WTC11 (cell line): ENCODE measurements around the gene STKLD1. TPM values are rescaled to one million over a fixed set of nuclear protein-coding genes. Genes with fewer than 3 reads are reported as not detected.

Source experiments
- ATAC-seq: fragments of 200-7000 bp; cut with Tn5 transposase; 2 replicates; pipeline ENCODE4 v1.10.0; 2021; ENCODE audit warnings: mild to moderate bottlenecking, moderate library complexity
- CTCF ChIA-PET: fragments of 300-600 bp; sonication (Branson Sonifier 250); formaldehyde crosslinking; loops from one replicate; lab custom pipeline; 2021; ENCODE audit warnings: antibody characterized with exemption; lab: Charles Lee
- POLR2A ChIA-PET: fragments of 350-600 bp; sonication (Branson Sonifier 250); formaldehyde crosslinking; loops from one replicate; lab custom pipeline; 2021; ENCODE audit warnings: antibody characterized with exemption; lab: Charles Lee
- DNase-seq: peaks from one replicate; pipeline ENCODE4 v3.0.0; 2021; ENCODE audit warnings: low spot score
- H3K27ac Mint-ChIP-seq: 2 replicates; pipeline ENCODE4 v1.8.0; 2021; ENCODE audit warnings: mixed read lengths
- H3K27me3 Mint-ChIP-seq: 2 replicates; pipeline ENCODE4 v1.8.0; 2021; ENCODE audit warnings: low read depth, mild to moderate bottlenecking, moderate library complexity, mixed read lengths
- H3K36me3 Mint-ChIP-seq: 2 replicates; pipeline ENCODE4 v1.8.0; 2021; ENCODE audit warnings: mixed read lengths
- H3K4me1 Mint-ChIP-seq: 2 replicates; pipeline ENCODE4 v1.8.0; 2022; ENCODE audit warnings: mixed read lengths
- H3K4me3 Mint-ChIP-seq: 2 replicates; pipeline ENCODE4 v1.8.0; 2021; ENCODE audit warnings: mild to moderate bottlenecking, moderate library complexity, mixed read lengths
- H3K9me3 Mint-ChIP-seq: 2 replicates; pipeline ENCODE4 v1.8.0; 2021; ENCODE audit warnings: mixed read lengths
- E2F4 ChIP-seq: sonication (generic); formaldehyde crosslinking; IDR thresholded peaks from 2 replicates; pipeline ENCODE4 v1.8.1; 2022; ENCODE audit warnings: low read depth, mild to moderate bottlenecking, moderate library complexity, missing genetic modification reagents, borderline replicate concordance
- FOXJ3 ChIP-seq: sonication (generic); formaldehyde crosslinking; IDR thresholded peaks from 2 replicates; pipeline ENCODE4 v1.9.0; 2021; ENCODE audit warnings: missing genetic modification reagents, mild to moderate bottlenecking, borderline replicate concordance
- FOXK1 ChIP-seq: sonication (generic); formaldehyde crosslinking; IDR thresholded peaks from 2 replicates; pipeline ENCODE4 v1.8.0; 2022; ENCODE audit warnings: mild to moderate bottlenecking, moderate library complexity, missing genetic modification reagents
- GRHL2 ChIP-seq: fragments of 250-450 bp; sonication (Bioruptor Pico); IDR thresholded peaks from 2 replicates; pipeline ENCODE4 v1.8.0; 2022; ENCODE audit warnings: mild to moderate bottlenecking, moderate library complexity; ENCODE audit not compliant: insufficient replicate concordance, severe bottlenecking
- OVOL2 ChIP-seq: fragments of 250-450 bp; sonication (Bioruptor Pico); IDR thresholded peaks from 2 replicates; pipeline ENCODE4 v1.9.0; 2021; ENCODE audit warnings: mild to moderate bottlenecking, borderline replicate concordance
- SMAD3 ChIP-seq: sonication (generic); formaldehyde crosslinking; IDR thresholded peaks from 2 replicates; pipeline ENCODE4 v1.8.0; 2022; ENCODE audit warnings: missing genetic modification reagents, mild to moderate bottlenecking, borderline replicate concordance
- TCF7 ChIP-seq: sonication (generic); formaldehyde crosslinking; IDR thresholded peaks from 2 replicates; pipeline ENCODE4 v1.8.0; 2022; ENCODE audit warnings: mild to moderate bottlenecking, low read depth, missing genetic modification reagents, moderate library complexity
- TP53 ChIP-seq: sonication (generic); formaldehyde crosslinking; IDR thresholded peaks from 2 replicates; pipeline ENCODE4 v1.8.1; 2023; ENCODE audit warnings: mild to moderate bottlenecking, missing genetic modification reagents
- ZNF232 ChIP-seq: sonication (generic); formaldehyde crosslinking; IDR thresholded peaks from 2 replicates; pipeline ENCODE4 v1.8.0; 2022; ENCODE audit warnings: mild to moderate bottlenecking, missing genetic modification reagents
- ZNF532 ChIP-seq: fragments of 250-450 bp; sonication (Bioruptor Pico); IDR thresholded peaks from 2 replicates; pipeline ENCODE4 v1.9.0; 2021; ENCODE audit warnings: mild to moderate bottlenecking, borderline replicate concordance
- total RNA-seq: library from RNA; stranded (reverse); gene quantifications from 3 replicates; pipeline ENCODE4 v1.2.3, GENCODE V29; 2021
- TF ChIP-seq, protein P1 (sequence below): sonication (generic); formaldehyde crosslinking; IDR thresholded peaks from 2 replicates; pipeline ENCODE4 v1.8.0; 2023; ENCODE audit warnings: mild to moderate bottlenecking, missing genetic modification reagents
- TF ChIP-seq, protein P2 (sequence below): sonication (generic); formaldehyde crosslinking; IDR thresholded peaks from 2 replicates; pipeline ENCODE4 v1.8.1; 2023; ENCODE audit warnings: mild to moderate bottlenecking, missing genetic modification reagents, borderline replicate concordance
- TF ChIP-seq, protein P3 (sequence below): sonication (generic); formaldehyde crosslinking; IDR thresholded peaks from 2 replicates; pipeline ENCODE4 v1.8.0; 2023; ENCODE audit warnings: missing genetic modification reagents, mild to moderate bottlenecking, borderline replicate concordance

STKLD1 gene
- total RNA-seq, 1 experiment from 2014 or later, result 0.98 TPM

DNA sequence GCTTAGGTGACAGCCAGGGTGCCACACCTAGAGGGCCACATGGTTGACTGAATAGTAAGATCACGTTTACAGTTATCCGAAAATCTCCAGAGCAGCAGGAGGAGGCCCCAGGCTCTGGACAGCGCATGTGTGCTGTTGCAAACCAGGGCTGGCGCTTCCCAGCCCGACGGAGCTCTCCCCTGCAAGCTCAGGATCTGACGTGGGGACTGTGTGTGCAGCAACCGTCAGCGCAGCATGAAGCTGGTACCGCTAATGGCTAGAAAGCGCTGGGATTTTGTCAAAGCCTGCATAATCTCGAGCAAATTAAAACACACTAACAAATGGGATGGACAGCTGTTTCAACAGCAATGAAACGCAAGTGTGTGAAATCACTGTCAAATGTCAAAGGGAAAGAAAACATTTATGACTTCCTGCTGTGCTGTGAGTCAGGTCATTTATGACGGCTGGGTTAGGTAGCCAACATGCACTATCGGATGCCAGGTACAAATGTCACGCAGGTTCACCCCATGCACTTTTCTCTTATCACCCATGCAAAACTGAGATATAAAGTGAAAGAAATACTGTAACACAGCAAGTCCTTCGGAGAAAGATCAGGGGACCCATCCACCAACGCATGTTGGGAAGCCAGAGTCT is 7.8 kb upstream of the STKLD1 start:
- DNase-seq (no peak), ATAC-seq (no peak)
- Mint-ChIP-seq H3K36me3 (peaks cover 60% of the 10 kb centered on the region), H3K27me3 (no peaks in the 10 kb centered on the region), H3K4me3 (no peak overlapping the region), H3K9me3 (no peaks in the 10 kb centered on the region), H3K4me1 (0 out of 2 replicates have a peak, but pooled peaks cover 2% of the 10 kb centered on the region), H3K27ac (no peak overlapping the region)
- POLR2A ChIA-PET, result no interaction called here
- CTCF ChIA-PET, result no interaction called here
- TF ChIP-seq OVOL2, result no peak
- TF ChIP-seq, protein P1, sequence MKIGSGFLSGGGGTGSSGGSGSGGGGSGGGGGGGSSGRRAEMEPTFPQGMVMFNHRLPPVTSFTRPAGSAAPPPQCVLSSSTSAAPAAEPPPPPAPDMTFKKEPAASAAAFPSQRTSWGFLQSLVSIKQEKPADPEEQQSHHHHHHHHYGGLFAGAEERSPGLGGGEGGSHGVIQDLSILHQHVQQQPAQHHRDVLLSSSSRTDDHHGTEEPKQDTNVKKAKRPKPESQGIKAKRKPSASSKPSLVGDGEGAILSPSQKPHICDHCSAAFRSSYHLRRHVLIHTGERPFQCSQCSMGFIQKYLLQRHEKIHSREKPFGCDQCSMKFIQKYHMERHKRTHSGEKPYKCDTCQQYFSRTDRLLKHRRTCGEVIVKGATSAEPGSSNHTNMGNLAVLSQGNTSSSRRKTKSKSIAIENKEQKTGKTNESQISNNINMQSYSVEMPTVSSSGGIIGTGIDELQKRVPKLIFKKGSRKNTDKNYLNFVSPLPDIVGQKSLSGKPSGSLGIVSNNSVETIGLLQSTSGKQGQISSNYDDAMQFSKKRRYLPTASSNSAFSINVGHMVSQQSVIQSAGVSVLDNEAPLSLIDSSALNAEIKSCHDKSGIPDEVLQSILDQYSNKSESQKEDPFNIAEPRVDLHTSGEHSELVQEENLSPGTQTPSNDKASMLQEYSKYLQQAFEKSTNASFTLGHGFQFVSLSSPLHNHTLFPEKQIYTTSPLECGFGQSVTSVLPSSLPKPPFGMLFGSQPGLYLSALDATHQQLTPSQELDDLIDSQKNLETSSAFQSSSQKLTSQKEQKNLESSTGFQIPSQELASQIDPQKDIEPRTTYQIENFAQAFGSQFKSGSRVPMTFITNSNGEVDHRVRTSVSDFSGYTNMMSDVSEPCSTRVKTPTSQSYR (CRISPR knock-in tag), result no peak

DNA sequence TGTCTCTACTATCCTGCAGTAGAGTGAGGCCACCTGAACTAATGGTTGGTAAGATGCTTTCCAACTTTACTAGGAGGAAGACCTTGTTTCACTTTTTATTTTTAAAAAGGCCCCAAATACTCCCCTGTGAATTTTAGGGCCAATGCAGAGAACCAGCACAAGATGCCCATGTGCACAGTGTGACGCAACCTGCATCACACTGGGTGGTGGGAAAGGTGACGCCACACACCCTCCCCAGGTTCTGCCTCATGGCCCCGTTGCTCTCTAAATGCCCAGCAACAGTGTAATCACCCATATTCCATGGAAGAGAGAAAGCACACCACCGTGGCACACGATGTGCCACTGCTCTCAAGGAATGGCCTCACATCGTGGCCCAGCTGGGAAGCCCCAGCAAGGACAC is 6.7 kb upstream of the STKLD1 start:
- Mint-ChIP-seq H3K36me3 (peaks cover 50% of the 10 kb centered on the region), H3K9me3 (no peaks in the 10 kb centered on the region), H3K4me1 (peaks cover 5% of the 10 kb centered on the region; the same call in 1 of the 2 replicates), H3K27me3 (no peaks in the 10 kb centered on the region), H3K27ac (peak overlapping the region; percentile 60), H3K4me3 (no peak overlapping the region)
- TF ChIP-seq TCF7 (CRISPR knock-in tag) (no peak), ZNF232 (CRISPR knock-in tag) (no peak), FOXJ3 (CRISPR knock-in tag) (no peak), FOXK1 (CRISPR knock-in tag) (no peak)
- TF ChIP-seq, protein P2, sequence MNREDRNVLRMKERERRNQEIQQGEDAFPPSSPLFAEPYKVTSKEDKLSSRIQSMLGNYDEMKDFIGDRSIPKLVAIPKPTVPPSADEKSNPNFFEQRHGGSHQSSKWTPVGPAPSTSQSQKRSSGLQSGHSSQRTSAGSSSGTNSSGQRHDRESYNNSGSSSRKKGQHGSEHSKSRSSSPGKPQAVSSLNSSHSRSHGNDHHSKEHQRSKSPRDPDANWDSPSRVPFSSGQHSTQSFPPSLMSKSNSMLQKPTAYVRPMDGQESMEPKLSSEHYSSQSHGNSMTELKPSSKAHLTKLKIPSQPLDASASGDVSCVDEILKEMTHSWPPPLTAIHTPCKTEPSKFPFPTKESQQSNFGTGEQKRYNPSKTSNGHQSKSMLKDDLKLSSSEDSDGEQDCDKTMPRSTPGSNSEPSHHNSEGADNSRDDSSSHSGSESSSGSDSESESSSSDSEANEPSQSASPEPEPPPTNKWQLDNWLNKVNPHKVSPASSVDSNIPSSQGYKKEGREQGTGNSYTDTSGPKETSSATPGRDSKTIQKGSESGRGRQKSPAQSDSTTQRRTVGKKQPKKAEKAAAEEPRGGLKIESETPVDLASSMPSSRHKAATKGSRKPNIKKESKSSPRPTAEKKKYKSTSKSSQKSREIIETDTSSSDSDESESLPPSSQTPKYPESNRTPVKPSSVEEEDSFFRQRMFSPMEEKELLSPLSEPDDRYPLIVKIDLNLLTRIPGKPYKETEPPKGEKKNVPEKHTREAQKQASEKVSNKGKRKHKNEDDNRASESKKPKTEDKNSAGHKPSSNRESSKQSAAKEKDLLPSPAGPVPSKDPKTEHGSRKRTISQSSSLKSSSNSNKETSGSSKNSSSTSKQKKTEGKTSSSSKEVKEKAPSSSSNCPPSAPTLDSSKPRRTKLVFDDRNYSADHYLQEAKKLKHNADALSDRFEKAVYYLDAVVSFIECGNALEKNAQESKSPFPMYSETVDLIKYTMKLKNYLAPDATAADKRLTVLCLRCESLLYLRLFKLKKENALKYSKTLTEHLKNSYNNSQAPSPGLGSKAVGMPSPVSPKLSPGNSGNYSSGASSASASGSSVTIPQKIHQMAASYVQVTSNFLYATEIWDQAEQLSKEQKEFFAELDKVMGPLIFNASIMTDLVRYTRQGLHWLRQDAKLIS (CRISPR knock-in tag), result no peak
- DNase-seq, result no peak
- POLR2A ChIA-PET, result no interaction called here
- CTCF ChIA-PET, result interaction anchor here (0.8 kb wide), 1 partner anchor 27 kb away, joined by 4 read pairs; no protein-coding TSS in a partner anchor
- no peak for ATAC-seq

DNA sequence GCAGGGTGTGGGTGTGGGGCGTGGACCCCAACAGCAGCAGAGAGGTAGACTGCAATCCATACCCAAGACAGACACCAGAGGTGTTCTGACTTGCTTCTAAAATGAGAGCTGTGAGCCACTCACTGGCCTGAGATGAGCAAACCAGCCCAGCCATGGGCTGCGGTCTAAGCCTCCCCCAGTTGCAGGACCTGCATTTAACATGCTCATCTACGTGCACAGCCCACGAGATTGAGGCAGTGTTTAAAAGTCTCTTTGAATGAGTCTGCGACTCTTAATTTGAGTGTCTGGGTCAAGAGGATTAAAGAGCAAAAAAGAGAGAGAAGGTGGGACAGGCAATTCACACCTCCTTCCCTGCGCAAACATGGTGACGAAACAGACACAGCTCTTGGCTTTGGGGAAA is 6.2 kb upstream of the STKLD1 start:
- no peaks in the 10 kb centered on the region for H3K27me3 Mint-ChIP-seq
- DNase-seq, result no peak
- ChIA-PET CTCF (interaction anchor here (0.8 kb wide), 1 partner anchor 28 kb away, joined by 4 read pairs; no protein-coding TSS in a partner anchor), POLR2A (no interaction called here)
- H3K4me3 Mint-ChIP-seq, result no peak overlapping the region
- H3K27ac Mint-ChIP-seq, result 0 out of 2 replicates have a peak overlapping the region, but pooled peaks have one; percentile 3
- H3K4me1 Mint-ChIP-seq, result peaks cover 10% of the 10 kb centered on the region
- no peaks in the 10 kb centered on the region for H3K9me3 Mint-ChIP-seq
- no peak for ATAC-seq
- peaks cover 48% of the 10 kb centered on the region for H3K36me3 Mint-ChIP-seq
- TF ChIP-seq GRHL2 (CRISPR knock-in tag) (no peak), ZNF532 (no peak), E2F4 (no peak), TP53 (CRISPR knock-in tag) (no peak), SMAD3 (CRISPR knock-in tag) (no peak)
- TF ChIP-seq, protein P3, sequence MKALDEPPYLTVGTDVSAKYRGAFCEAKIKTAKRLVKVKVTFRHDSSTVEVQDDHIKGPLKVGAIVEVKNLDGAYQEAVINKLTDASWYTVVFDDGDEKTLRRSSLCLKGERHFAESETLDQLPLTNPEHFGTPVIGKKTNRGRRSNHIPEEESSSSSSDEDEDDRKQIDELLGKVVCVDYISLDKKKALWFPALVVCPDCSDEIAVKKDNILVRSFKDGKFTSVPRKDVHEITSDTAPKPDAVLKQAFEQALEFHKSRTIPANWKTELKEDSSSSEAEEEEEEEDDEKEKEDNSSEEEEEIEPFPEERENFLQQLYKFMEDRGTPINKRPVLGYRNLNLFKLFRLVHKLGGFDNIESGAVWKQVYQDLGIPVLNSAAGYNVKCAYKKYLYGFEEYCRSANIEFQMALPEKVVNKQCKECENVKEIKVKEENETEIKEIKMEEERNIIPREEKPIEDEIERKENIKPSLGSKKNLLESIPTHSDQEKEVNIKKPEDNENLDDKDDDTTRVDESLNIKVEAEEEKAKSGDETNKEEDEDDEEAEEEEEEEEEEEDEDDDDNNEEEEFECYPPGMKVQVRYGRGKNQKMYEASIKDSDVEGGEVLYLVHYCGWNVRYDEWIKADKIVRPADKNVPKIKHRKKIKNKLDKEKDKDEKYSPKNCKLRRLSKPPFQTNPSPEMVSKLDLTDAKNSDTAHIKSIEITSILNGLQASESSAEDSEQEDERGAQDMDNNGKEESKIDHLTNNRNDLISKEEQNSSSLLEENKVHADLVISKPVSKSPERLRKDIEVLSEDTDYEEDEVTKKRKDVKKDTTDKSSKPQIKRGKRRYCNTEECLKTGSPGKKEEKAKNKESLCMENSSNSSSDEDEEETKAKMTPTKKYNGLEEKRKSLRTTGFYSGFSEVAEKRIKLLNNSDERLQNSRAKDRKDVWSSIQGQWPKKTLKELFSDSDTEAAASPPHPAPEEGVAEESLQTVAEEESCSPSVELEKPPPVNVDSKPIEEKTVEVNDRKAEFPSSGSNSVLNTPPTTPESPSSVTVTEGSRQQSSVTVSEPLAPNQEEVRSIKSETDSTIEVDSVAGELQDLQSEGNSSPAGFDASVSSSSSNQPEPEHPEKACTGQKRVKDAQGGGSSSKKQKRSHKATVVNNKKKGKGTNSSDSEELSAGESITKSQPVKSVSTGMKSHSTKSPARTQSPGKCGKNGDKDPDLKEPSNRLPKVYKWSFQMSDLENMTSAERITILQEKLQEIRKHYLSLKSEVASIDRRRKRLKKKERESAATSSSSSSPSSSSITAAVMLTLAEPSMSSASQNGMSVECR (CRISPR knock-in tag), result no peak
